NCI-H1105 (cell line): Measurements from ENCODE around the gene KRT28.

Experiments
- DNase-seq: peaks from one replicate; lab custom pipeline; 2025; lab: John Stamatoyannopoulos, UW

KRT28 gene

GRCh38 chr17:40799859-40800258 is at the start of gene KRT28:
KRT28 (minus strand) TSS chr17:40799959; CDS start chr17:40799893, 66 bp downstream.
- DNase-seq = no peak

- DNase-seq = no peak
Observed at GRCh38 chr17:40848583-40849235, 49.0 kb upstream of the KRT28 start.

GRCh38 chr17:40846515-40847144 is 46.9 kb upstream of the KRT28 start:
- no peak for DNase-seq

- no peak for DNase-seq
Observed at GRCh38 chr17:40844671-40845107, 44.9 kb upstream of the KRT28 start.

GRCh38 chr17:40843242-40843641 is 43.5 kb upstream of the KRT28 start:
- DNase-seq = no peak

- DNase-seq = no peak
Observed at GRCh38 chr17:40841246-40841645, 41.5 kb upstream of the KRT28 start.

- DNase-seq = no peak
Observed at GRCh38 chr17:40839194-40839593, 39.4 kb upstream of the KRT28 start.

- DNase-seq = no peak
Observed at GRCh38 chr17:40836020-40836419, 36.3 kb upstream of the KRT28 start.

- no peak for DNase-seq
Observed at GRCh38 chr17:40833882-40834281, 34.1 kb upstream of the KRT28 start.

- DNase-seq = no peak
Observed at GRCh38 chr17:40832840-40833239, 33.1 kb upstream of the KRT28 start.

- DNase-seq = no peak
Observed at GRCh38 chr17:40830085-40830776, 30.5 kb upstream of the KRT28 start.

GRCh38 chr17:40828454-40829044 is 28.8 kb upstream of the KRT28 start:
- DNase-seq = no peak

GRCh38 chr17:40827746-40828453 is 28.1 kb upstream of the KRT28 start:
- no peak for DNase-seq

- no peak for DNase-seq
Observed at GRCh38 chr17:40825599-40825998, 25.8 kb upstream of the KRT28 start.

GRCh38 chr17:40824015-40824832 is 24.5 kb upstream of the KRT28 start:
- no peak for DNase-seq

GRCh38 chr17:40822132-40822812 is 22.5 kb upstream of the KRT28 start, which contains the start of gene KRT10:
KRT10 (minus strand) TSS chr17:40822614; CDS start chr17:40822585, 29 bp downstream.
- no peak for DNase-seq

- no peak for DNase-seq
Observed at GRCh38 chr17:40821536-40821935, 21.8 kb upstream of the KRT28 start.

GRCh38 chr17:40820228-40820838 is 20.6 kb upstream of the KRT28 start:
- DNase-seq = no peak

- no peak for DNase-seq
Observed at GRCh38 chr17:40819528-40820125, 19.9 kb upstream of the KRT28 start.
